ENCODE data around the gene NR2F1.

NR2F1 gene

GRCh38 chr5:93603078-93603792 lies 20.2 kb downstream of the NR2F1 start:
- H3K27me3 Mint-ChIP-seq, result peaks cover 68% of the 10 kb centered on the region
- H3K9me3 Mint-ChIP-seq, result peaks cover 4% of the 10 kb centered on the region
- no peak overlapping the region for H3K27ac Mint-ChIP-seq
- H3K36me3 Mint-ChIP-seq (ENCODE audit: low read depth), result peaks cover 5% of the 10 kb centered on the region
- DNase-seq, result no peak
- H3K4me3 Mint-ChIP-seq, result no peak overlapping the region
- ATAC-seq, result no peak
- H3K4me1 Mint-ChIP-seq, result peaks cover 10% of the 10 kb centered on the region

- ATAC-seq (no peak), DNase-seq (no peak)
- Mint-ChIP-seq H3K4me1 (peaks cover 11% of the 10 kb centered on the region), H3K4me3 (no peak overlapping the region), H3K27me3 (peaks cover 74% of the 10 kb centered on the region), H3K9me3 (peaks cover 4% of the 10 kb centered on the region), H3K27ac (no peak overlapping the region), H3K36me3 (ENCODE audit: low read depth) (peaks cover 5% of the 10 kb centered on the region)
Measured at GRCh38 chr5:93603793-93604643, 21.0 kb downstream of the NR2F1 start.

GRCh38 chr5:93604644-93605515 lies 21.9 kb downstream of the NR2F1 start:
- Mint-ChIP-seq H3K4me3 (no peak overlapping the region), H3K27me3 (peaks cover 83% of the 10 kb centered on the region), H3K9me3 (peaks cover 5% of the 10 kb centered on the region), H3K36me3 (ENCODE audit: low read depth) (peaks cover 5% of the 10 kb centered on the region), H3K27ac (no peak overlapping the region), H3K4me1 (peaks cover 11% of the 10 kb centered on the region)
- DNase-seq, result no peak
- no peak for ATAC-seq

DNA sequence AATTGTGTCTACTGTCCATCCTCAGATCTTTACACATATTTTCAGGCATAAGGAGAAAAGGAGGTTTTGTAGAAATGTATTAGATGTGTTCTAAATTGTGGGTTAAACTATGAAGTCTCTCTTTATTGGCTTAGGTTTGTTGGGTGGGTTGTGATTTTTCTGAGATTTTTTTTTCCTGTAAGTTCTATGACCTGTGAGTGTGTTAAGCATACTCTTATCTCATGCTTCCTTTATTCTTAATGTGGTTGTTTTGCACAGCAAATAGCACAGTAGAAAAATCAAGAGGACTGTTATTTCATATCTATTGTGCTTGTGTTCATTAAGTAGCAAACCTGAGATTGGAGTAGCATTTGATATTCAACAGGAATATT lies 23.3 kb downstream of the NR2F1 start:
- Mint-ChIP-seq H3K4me1 (peaks cover 11% of the 10 kb centered on the region), H3K4me3 (no peak overlapping the region), H3K27ac (no peak overlapping the region), H3K9me3 (peaks cover 16% of the 10 kb centered on the region), H3K27me3 (peaks cover 96% of the 10 kb centered on the region), H3K36me3 (ENCODE audit: low read depth) (peaks cover 5% of the 10 kb centered on the region)
- ATAC-seq (no peak), DNase-seq (no peak)

DNA sequence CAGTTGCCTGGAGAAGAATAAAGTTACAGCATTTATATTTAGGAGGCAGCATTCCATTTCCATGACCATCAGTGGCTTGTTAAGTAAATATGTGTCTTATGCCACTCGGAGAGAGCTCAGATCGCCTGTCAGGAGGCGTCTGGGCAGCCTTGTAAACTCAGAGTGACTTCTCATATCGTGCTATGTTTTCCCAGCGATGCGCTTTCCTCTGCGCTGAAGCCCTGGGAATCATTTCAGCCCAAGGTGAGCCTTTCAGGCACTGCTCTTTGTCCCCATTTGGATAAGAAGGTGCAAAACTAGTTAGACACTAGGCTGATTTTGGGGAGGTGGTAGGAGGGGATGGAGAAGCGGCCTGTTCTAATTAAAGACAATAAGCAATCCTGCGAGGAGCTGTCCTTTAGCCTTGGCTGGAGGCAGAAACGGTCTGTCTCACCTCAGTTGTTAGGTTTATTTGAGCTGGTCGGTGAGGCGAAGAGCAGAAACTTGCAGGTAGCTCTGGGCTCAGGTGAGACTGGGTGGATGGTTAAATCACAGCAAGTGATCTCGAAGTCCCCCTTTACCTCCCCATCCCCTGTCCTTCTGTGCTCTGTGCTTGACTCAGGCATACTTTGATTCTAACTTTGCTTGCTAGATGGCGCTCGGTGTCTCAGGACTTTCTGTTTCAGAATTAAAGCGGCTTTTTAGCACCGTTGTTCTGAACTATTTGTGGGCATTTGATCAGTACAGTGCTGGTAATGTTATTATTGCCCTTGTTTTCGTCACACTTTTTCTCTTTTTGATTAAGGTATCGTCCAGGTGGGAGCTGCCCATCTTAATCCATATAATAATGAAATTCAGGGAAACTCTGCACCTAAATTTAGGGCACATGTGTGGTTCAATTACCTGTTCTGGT lies 24.6 kb downstream of the NR2F1 start:
- ATAC-seq (peak; percentile 72), DNase-seq (no peak)
- no peak overlapping the region for H3K4me3 Mint-ChIP-seq
- H3K27ac Mint-ChIP-seq, result no peak overlapping the region
- H3K9me3 Mint-ChIP-seq, result peaks cover 16% of the 10 kb centered on the region
- H3K27me3 Mint-ChIP-seq, result peaks cover 95% of the 10 kb centered on the region
- H3K36me3 Mint-ChIP-seq (ENCODE audit: low read depth), result peaks cover 5% of the 10 kb centered on the region
- peaks cover 11% of the 10 kb centered on the region for H3K4me1 Mint-ChIP-seq

DNA sequence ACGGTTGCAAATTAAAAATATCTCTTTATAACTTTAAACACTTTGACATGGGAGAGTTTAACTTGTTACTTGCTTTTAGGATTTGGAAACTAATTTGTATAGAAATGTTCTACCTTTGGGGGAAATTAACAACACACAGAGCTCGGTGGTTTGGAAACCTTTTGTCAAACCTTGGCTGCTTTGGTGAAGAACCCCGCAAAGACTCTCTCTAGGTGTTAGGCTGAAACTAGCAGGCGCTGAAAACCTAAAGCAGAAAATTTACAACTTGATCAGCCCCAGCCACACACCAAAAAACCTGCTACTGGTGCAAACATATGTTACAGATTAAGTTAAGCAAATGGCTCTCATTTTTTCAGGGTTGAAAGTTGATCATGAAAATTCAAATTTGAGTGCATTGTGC lies 25.8 kb downstream of the NR2F1 start:
- Mint-ChIP-seq H3K27me3 (peaks cover 92% of the 10 kb centered on the region), H3K4me1 (peaks cover 8% of the 10 kb centered on the region), H3K27ac (no peak overlapping the region), H3K9me3 (peaks cover 17% of the 10 kb centered on the region), H3K36me3 (ENCODE audit: low read depth) (no peaks in the 10 kb centered on the region), H3K4me3 (no peak overlapping the region)
- ATAC-seq (no peak), DNase-seq (no peak)

GRCh38 chr5:93609762-93610161 lies 26.7 kb downstream of the NR2F1 start:
- H3K36me3 Mint-ChIP-seq (ENCODE audit: low read depth), result no peaks in the 10 kb centered on the region

GRCh38 chr5:93610581-93611272 lies 27.7 kb downstream of the NR2F1 start:
- DNase-seq, result no peak
- H3K27me3 Mint-ChIP-seq, result peaks cover 89% of the 10 kb centered on the region
- no peak for ATAC-seq
- peaks cover 2% of the 10 kb centered on the region for H3K4me1 Mint-ChIP-seq
- H3K36me3 Mint-ChIP-seq (ENCODE audit: low read depth), result no peaks in the 10 kb centered on the region
- H3K9me3 Mint-ChIP-seq, result peaks cover 17% of the 10 kb centered on the region
- no peak overlapping the region for H3K4me3 Mint-ChIP-seq
- H3K27ac Mint-ChIP-seq, result no peak overlapping the region

More at GRCh38 chr5:93609762-93610161, 26.7 kb downstream of the NR2F1 start:
- no peak for ATAC-seq
- Mint-ChIP-seq H3K4me1 (peaks cover 6% of the 10 kb centered on the region), H3K9me3 (peaks cover 17% of the 10 kb centered on the region), H3K4me3 (no peak overlapping the region), H3K27ac (no peak overlapping the region), H3K27me3 (peaks cover 95% of the 10 kb centered on the region)
- no peak for DNase-seq

GRCh38 chr5:93611273-93611975 lies 28.4 kb downstream of the NR2F1 start:
- ATAC-seq, result no peak
- Mint-ChIP-seq H3K27ac (no peak overlapping the region), H3K4me3 (no peak overlapping the region), H3K27me3 (peaks cover 88% of the 10 kb centered on the region), H3K36me3 (ENCODE audit: low read depth) (no peaks in the 10 kb centered on the region), H3K4me1 (peaks cover 2% of the 10 kb centered on the region), H3K9me3 (peaks cover 17% of the 10 kb centered on the region)
- DNase-seq, result no peak

- Mint-ChIP-seq H3K27ac (no peak overlapping the region), H3K36me3 (ENCODE audit: low read depth) (no peaks in the 10 kb centered on the region), H3K4me1 (peaks cover 2% of the 10 kb centered on the region), H3K27me3 (peaks cover 83% of the 10 kb centered on the region), H3K9me3 (peaks cover 17% of the 10 kb centered on the region), H3K4me3 (no peak overlapping the region)
- ATAC-seq (no peak), DNase-seq (no peak)
Measured at GRCh38 chr5:93611976-93612854, 29.2 kb downstream of the NR2F1 start.

DNA sequence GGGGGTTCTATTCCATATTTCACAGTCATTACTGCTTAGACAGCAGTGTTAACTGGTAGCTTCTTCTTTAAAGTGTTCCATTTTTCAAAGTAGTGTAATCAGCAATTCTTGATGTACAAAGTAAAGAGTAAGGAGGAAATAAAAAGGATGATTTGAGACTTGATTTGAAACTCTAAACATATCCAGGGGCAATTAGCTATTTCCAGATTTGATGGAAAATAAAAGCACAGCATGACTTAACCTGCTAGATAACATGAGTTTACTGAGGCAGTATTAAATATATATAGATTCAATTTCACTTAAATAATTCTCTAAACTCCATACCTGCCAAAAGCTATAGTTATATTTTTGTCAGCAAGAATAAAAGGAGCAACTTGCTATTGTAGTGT lies 29.8 kb downstream of the NR2F1 start:
- peaks cover 17% of the 10 kb centered on the region for H3K9me3 Mint-ChIP-seq
- ATAC-seq (no peak), DNase-seq (no peak)
- H3K4me1 Mint-ChIP-seq, result peaks cover 2% of the 10 kb centered on the region
- peaks cover 77% of the 10 kb centered on the region for H3K27me3 Mint-ChIP-seq
- H3K27ac Mint-ChIP-seq, result no peak overlapping the region
- H3K36me3 Mint-ChIP-seq (ENCODE audit: low read depth), result no peaks in the 10 kb centered on the region
- H3K4me3 Mint-ChIP-seq, result no peak overlapping the region

GRCh38 chr5:93616538-93617174 lies 33.6 kb downstream of the NR2F1 start:
- H3K27me3 Mint-ChIP-seq, result peaks cover 49% of the 10 kb centered on the region
- peaks cover 4% of the 10 kb centered on the region for H3K9me3 Mint-ChIP-seq
- no peak overlapping the region for H3K27ac Mint-ChIP-seq
- peaks cover 12% of the 10 kb centered on the region for H3K4me1 Mint-ChIP-seq
- no peak overlapping the region for H3K4me3 Mint-ChIP-seq
- peaks cover 3% of the 10 kb centered on the region for H3K36me3 Mint-ChIP-seq (ENCODE audit: low read depth)
- no peak for DNase-seq
- ATAC-seq, result no peak

All from activated naive CD8-positive, alpha-beta T cell treated with anti-CD3 and anti-CD28 coated beads, Interleukin-2, amount 50 U/mL, for 24 hours (primary cell).